ENCODE results near the gene PAM. TPM values are rescaled to one million over a fixed set of nuclear protein-coding genes. Genes with fewer than 3 reads are reported as not detected.

Gene PAM
- total RNA-seq, 1 experiment from 2014 or later = 257 TPM

GRCh38 chr5:102901424-102902134 is 146.5 kb downstream of the PAM start (continued):
- no peak for TF ChIP-seq ZNF274 (IDR thresholded peaks at IDR 0.05; ENCODE audit: low read depth, low read length)
- TF ChIP-seq EZH2 (IDR thresholded peaks at IDR 0.05) = no peak
- TF ChIP-seq JUND (IDR thresholded peaks at IDR 0.05) = no peak

GRCh38 chr5:102902135-102902448 is 147.0 kb downstream of the PAM start:
- H3K4me2 ChIP-seq (ENCODE audit: low read length) = no peak overlapping the region
- peaks cover 64% of the 10 kb centered on the region for H3K79me2 ChIP-seq (ENCODE audit: insufficient read depth, low read length)
- TF ChIP-seq TCF7L2 (IDR thresholded peaks at IDR 0.05; ENCODE audit: borderline replicate concordance, extremely low read depth, insufficient read depth, insufficient read length) (no peak), ATF3 (IDR thresholded peaks at IDR 0.05) (no peak), REST (IDR thresholded peaks at IDR 0.05; ENCODE audit: low read depth) (no peak), SP1 (IDR thresholded peaks at IDR 0.05; ENCODE audit: low read depth) (no peak), ZNF274 (IDR thresholded peaks at IDR 0.05; ENCODE audit: low read depth, low read length) (no peak), JUND (IDR thresholded peaks at IDR 0.05) (no peak), FOSL1 (IDR thresholded peaks at IDR 0.05; ENCODE audit: low read depth) (no peak), CTCF (IDR thresholded peaks at IDR 0.05 in 2 of 3, conservative IDR thresholded peaks at IDR 0.05 in 1 of 3; ENCODE audit: borderline replicate concordance in 1 of 3, insufficient read depth in 1 of 3, low read depth in 2 of 3, low read length in 2 of 3) (no peak), CEBPB (IDR thresholded peaks at IDR 0.05; ENCODE audit: low read depth) (no peak), EGR1 (IDR thresholded peaks at IDR 0.05; ENCODE audit: low read depth) (no peak), CBX3 (IDR thresholded peaks at IDR 0.05; ENCODE audit: low read depth) (no peak)
- ChIA-PET RAD21 (ENCODE audit: low non-redundant PET in 1 of 2, low total read pairs in 2 of 2, uncharacterized antibody in 2 of 2, unreplicated experiment in 2 of 2) (no interaction called here), CTCF (no interaction called here), POLR2A (no interaction called here)
- H3K27ac ChIP-seq (ENCODE audit: low read depth, low read length) = no peak overlapping the region
- H4K20me1 ChIP-seq (ENCODE audit: insufficient read depth) = no peaks in the 10 kb centered on the region
- ATAC-seq = no peak
- no peak overlapping the region for H3K4me3 ChIP-seq (replicated peaks in 1 of 2; ENCODE audit: low read depth in 1 of 2, low read length in 2 of 2)
- no peak for DNase-seq (ENCODE audit: low read depth, low spot score)
- H3K36me3 ChIP-seq (ENCODE audit: control insufficient read depth in 1 of 2, insufficient read depth in 2 of 2, low read length in 2 of 2) = peaks cover 0 to 6% of the 10 kb centered on the region in 2 experiments; a peak in 1 of 4 replicates
- no peaks in the 10 kb centered on the region for H3K9me3 ChIP-seq (ENCODE audit: control insufficient read depth in 1 of 2, insufficient read depth in 1 of 2, low read depth in 1 of 2, low read length in 2 of 2)
- no peaks in the 10 kb centered on the region for H3K9me2 ChIP-seq (ENCODE audit: insufficient read depth)
- no peaks in the 10 kb centered on the region for H3K27me3 ChIP-seq (ENCODE audit: insufficient read depth, low read length)
- H2AFZ ChIP-seq (ENCODE audit: low read depth, low read length, poor library complexity, severe bottlenecking) = no peak overlapping the region
- peaks cover 17 to 18% of the 10 kb centered on the region in 2 experiments; a peak in 3 of 4 replicates for H3K4me1 ChIP-seq (ENCODE audit: control insufficient read depth in 1 of 2, insufficient read depth in 2 of 2, low read length in 2 of 2)
- H3K9ac ChIP-seq (ENCODE audit: low read length) = no peak overlapping the region
- BruUV-seq (replicated peaks) = no TSS peak
- intact Hi-C loops (cut with micrococcal nuclease) = no loop called here
